ENCODE data around the gene LGALS12.

Gene LGALS12

DNA sequence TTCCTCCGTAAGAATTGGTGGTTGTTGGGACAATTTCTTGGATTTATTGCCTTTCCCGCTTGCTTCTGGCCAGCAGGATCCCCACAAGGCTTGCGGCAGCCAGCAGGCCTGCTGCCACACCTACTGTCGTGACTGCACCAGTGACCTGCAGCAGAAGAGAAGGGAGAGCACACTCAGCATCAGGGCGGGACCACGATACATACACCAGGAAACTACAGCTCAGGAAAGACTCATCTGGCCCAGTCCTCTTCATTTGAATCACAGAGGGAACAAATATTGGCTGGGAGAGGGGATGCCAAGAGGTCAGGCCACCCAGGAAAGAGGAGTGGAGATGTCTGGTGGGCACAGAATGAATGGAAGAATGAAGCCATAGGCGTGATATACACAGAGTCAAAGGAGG, 47.0 kb downstream of the LGALS12 start:
- TF ChIP-seq, protein P1, sequence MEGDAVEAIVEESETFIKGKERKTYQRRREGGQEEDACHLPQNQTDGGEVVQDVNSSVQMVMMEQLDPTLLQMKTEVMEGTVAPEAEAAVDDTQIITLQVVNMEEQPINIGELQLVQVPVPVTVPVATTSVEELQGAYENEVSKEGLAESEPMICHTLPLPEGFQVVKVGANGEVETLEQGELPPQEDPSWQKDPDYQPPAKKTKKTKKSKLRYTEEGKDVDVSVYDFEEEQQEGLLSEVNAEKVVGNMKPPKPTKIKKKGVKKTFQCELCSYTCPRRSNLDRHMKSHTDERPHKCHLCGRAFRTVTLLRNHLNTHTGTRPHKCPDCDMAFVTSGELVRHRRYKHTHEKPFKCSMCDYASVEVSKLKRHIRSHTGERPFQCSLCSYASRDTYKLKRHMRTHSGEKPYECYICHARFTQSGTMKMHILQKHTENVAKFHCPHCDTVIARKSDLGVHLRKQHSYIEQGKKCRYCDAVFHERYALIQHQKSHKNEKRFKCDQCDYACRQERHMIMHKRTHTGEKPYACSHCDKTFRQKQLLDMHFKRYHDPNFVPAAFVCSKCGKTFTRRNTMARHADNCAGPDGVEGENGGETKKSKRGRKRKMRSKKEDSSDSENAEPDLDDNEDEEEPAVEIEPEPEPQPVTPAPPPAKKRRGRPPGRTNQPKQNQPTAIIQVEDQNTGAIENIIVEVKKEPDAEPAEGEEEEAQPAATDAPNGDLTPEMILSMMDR (IDR thresholded peaks at IDR 0.05): no peak

DNA sequence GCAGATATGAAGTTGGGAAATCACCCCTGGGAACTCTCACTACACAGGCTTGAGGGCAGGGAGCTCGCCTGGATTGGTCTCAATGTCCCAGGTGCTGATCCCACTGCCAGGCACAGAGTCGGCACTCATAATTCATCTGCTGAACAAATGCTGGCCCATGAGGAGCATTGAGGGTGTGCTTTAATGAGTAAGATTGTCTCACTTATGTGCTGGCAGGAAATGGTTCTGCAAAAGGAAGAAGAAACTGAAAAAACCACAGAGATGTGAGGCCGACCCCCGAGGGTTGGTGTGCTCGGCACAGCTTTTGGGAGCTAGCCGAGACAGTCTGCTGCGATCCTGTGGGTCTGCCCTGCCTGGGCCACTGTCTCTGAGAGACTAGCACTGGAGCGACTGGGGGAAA, 47.9 kb downstream of the LGALS12 start:
- TF ChIP-seq, protein P1 (IDR thresholded peaks at IDR 0.05): no peak

DNA sequence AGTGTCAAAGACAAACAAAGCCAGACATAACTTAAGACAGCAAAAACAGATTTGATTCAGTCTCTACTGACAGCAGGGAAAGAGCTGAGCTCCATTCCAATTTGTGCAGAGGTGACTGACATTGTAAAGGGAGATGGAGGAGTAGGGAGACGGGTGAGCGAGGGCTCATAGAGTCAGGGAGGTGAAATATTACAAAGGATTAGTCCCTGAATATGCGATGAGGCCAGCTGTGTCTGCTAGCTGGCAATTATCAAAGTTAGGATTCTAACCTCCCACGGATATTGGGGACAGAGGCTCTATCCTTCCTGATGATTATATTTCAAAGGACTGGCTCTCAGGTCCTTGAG, 49.0 kb downstream of the LGALS12 start:
- TF ChIP-seq, protein P1 (IDR thresholded peaks at IDR 0.05): no peak

DNA sequence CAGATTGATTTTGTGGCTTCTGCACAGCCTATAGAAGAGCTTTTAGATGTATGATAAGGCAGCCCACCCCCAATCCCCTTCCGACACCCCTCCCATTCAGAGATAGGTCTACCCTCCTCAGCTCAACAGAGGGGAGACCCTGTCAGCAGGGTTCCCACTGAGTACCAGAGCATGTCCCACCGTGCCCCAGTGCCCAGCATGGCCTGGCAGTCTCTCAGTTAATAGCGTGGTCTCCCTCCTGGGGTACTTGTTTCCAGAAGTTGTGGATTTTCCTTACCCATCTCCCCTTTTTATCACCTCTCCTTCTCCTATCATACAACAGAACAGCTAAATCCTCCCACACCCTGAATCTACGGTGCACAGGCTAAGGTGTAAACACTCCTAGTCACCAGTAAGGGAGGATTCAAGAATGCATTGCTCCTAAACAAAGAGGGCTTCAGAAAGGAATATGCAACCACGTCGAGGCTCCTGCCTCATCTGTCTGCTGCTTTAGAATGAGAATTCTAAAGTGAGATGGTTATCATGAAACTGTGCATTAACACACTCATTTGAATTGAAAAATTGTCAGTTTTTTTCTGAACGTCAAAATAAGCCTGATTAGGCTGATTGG, 50.6 kb downstream of the LGALS12 start:
- TF ChIP-seq, protein P1 (IDR thresholded peaks at IDR 0.05): no peak

DNA sequence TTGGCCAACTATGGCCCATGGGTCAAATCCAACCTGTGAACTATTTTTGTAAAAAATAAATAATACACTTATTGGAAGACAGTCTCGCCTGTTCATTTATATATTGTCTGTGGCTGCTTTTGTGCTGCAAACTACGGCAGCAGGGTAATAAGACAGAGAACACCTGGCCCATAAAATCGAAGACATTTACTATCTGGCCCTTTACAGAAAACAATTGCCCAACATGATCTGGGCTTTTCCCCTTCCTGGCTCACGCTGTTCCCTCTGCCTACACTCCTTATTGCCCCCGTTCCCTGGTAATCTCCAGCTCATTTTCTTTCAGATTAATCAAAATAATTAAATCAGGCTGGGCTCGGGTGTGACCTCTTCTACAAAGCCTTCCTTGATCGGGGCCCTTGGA, 51.7 kb downstream of the LGALS12 start:
- TF ChIP-seq, protein P1 (IDR thresholded peaks at IDR 0.05): no peak

DNA sequence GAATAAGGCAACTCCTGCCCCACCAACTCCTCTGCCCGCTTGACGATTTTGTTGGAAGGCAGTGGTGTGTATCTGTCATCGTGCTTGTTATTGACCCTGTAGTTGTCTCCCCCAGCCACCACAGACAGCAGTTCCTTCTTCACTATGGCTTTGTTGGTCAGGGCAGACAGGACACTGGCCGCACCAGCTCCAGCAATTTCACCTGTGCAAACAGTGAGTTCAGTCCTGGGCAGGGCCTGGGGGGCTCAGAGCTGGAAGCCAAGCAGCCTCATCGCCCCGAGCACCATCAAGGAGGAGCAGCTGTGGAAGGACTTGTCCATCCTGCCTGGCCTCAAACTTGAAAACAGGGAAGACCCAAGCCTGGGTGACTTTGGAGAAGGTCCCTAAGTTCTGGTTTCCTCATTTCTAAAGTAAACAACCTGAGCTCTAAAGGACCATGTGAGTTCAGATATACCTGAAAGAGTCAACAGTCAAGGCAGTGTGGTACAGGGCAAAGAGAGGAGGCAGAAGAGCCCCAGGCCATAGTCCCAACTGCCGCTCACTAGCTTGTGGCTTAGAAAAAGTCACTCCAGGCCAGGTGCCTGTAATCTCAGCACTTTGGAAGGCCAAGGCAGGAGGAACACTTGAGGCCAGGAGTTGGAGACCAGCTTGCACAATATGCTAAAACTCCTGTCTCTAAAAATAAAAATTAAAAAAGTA, 52.7 kb downstream of the LGALS12 start:
- TF ChIP-seq, protein P1 (IDR thresholded peaks at IDR 0.05): no peak

DNA sequence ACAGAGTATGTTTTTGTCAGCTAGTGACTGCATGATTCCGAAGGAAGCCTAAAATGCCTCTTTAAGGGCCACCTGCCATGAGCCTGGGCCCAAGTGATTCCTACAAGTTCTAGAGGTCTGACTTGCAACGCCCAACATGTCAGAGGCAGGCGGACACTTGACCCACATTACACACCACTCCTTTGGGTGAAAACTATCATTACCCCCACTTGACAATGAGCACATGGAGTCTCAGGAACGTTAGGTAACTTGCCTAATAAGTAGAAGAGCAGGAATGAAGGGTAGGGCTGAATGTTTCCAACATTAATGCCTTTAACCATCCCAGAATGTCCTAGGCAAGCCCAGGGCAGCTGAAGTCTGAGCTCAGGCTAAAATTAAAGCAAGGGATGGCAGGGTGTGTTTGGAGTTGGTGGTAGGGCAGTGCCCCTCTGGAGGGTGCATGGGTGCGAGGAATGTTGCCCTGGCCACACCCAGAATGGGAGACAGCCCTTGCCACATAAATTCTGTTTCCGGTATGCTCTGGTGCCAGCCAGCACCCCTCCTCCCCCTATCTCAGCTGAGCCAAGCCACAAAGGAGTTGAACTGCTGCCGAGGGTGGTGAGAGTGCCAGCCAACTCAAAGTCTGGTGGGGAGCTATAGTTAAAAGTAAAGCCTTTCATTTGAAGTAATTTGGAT, 54.8 kb downstream of the LGALS12 start:
- TF ChIP-seq, protein P1 (IDR thresholded peaks at IDR 0.05): no peak
